Measurements from ENCODE around the gene SORCS2.

DNA sequence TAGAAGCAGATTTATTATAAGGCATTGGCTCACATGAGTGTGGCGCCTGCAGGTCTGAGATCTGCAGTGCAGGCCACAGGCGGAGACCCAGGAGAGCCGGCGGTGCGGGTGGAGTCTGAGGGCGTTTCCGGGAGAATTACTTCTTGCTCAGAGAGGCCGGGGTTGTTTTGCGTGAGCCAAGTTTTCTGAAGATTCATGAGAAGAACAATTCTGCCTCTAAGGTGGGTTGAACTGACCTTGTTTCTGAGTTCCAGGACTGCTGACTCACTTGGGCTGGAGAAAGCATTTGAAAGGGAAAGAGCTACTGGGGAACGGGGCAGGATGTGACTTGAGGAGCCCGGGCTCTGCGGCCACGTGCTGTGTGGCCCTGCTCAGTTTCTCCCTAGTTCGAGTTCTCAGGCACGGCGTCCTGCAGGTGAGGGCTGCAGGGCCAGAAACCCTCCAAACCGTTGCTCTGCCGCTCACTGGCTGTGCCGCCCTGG lies 36.7 kb upstream of the SORCS2 start:
- TF ChIP-seq EZH2phosphoT487 (IDR thresholded peaks at IDR 0.05; ENCODE audit: insufficient read depth, low read depth) (no peak), EZH2 (IDR thresholded peaks at IDR 0.05; ENCODE audit: insufficient read depth, poor library complexity, severe bottlenecking) (no peak)

Measured in GM23248 (cell line).